Stimulated activated CD8-positive, alpha-beta memory T cell treated with anti-CD3 and anti-CD28 coated beads, Interleukin-7, amount 100 ng/mL, for 48 hours (primary cell): ENCODE data around the gene FBXL13.
"Not testable (repeated sequence)": the region's sequence is repeated elsewhere in the genome, so short reads cannot be mapped to it uniquely, and the experiment has no call there.

Experiments used
- DNase-seq, 2 donors: peaks; one replicate each; pipeline ENCODE4 v3.0.0-alpha.2; 2020; ENCODE audit warnings: low read depth in 1 of 2; ENCODE audit errors: extremely low read depth in 1 of 2

Gene FBXL13

DNA sequence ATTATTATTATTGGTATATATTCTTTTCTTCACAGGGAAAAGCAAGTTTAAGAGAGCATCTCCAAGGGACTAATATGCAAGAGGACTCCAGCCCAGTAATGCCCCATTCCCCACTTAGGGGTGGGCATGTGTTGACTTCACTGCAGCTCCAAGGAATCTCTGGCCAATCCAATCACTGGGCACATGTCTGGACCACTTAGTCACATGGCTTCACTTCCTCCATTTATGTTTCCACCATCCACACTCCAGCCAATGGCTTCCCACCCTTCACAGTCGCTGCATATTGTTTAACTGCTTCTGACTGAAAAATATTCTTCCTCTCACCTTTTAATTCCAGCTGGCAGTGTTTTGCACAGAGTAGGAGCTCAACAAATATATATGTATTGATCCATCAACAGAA, 43.6 kb downstream of the FBXL13 start:
- DNase-seq: no peak

DNA sequence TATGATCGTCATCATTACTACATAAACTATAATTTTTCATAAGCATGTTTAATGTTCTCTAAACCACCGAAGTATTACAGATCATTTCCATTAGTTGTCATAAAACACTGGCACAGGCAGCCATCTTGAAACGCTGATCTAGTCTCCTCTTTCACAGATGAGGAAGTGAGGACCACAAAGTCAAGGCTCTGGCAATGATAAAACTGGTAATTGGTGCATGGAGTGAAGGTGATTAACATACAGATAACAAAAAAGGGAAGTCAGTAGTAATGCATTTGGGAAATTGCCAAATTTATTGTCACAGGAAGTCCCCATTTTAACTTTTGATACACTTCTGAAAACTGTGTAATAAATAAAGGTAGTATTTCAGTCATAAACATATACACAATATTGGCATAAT, 49.3 kb downstream of the FBXL13 start:
- DNase-seq: no peak

DNA sequence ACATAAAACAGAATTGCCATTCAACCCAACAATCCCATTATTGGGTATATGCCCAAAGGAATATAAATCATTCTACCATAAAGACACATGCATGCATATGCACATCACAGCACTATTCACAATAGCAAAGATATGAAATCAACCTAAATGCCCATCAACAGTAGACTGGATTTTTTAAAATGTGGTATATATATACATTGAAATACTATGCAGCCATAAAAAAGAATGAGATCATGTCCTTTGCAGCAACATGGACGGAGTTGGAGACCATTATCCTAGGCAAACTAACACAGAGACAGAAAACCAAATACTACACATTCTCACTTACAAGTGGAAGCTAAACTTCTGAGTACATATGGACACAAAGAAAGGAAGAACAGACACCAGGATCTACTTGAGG, 51.0 kb downstream of the FBXL13 start:
- DNase-seq: not testable (repeated sequence)

DNA sequence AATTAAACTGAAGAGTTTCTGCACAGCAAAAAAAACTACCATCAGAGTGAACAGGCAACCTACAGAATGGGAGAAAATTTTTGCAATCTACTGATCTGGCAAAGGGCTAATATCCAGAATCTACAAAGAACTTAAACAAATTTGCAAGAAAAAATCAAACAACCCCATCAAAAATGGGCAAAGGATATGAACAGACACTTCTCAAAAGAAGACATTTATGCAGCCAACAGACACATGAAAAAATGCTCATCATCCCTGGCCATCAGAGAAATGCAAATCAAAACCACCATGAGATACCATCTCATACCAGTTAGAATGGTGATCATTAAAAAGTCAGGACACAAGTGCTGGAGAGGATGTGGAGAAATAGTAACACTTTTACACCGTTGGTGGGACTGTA, 53.1 kb downstream of the FBXL13 start:
- DNase-seq: not testable (repeated sequence)

DNA sequence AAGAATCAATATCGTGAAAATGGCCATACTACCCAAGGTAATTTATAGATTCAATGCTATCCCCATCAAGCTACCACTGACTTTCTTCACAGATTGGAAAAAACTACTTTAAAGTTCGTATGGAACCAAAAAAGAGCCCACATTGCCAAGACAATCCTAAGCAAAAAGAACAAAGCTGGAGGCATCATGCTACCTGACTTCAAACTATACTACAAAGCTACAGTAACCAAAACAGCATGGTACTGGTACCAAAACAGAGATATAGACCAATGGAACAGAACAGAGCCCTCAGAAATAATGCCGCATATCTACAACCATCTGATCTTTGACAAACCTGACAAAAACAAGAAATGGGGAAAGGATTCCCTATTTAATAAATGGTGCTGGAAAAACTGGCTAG, 53.7 kb downstream of the FBXL13 start:
- not testable (repeated sequence) for DNase-seq

DNA sequence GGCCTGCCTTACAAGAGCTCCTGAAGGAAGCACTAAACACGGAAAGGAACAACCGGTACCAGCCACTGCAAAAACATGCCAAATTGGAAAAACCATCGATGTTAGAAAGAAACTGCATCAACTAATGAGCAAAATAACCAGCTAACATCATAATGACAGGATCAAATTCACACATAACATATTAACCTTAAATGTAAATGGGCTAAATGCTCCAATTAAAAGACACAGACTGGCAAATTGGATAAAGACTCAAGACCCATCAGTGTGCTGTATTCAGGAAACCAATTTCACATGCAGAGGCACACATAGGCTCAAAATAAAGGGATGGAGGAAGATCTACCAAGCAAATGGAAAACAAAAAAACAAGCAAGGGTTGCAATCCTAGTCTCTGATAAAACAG, 56.3 kb downstream of the FBXL13 start:
- not testable (repeated sequence) for DNase-seq

DNA sequence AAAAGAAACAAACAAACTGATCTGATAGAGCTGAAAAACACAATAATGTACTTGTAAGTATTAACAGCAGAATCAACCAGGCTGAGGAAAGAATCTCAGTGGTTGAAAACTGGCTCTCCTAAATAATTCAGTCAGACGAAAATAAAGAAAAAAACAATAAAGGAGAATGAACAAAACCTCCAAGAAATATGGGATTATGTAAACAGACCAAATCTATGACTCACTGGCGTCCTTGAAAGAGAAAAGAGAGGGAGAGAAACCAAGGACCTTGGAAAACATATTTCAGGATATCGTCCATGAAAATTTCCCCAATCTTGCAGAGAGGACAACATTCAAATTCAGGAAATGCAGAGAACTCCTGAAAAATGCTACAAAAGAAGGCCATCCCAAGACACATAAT, 62.9 kb downstream of the FBXL13 start:
- no peak for DNase-seq

DNA sequence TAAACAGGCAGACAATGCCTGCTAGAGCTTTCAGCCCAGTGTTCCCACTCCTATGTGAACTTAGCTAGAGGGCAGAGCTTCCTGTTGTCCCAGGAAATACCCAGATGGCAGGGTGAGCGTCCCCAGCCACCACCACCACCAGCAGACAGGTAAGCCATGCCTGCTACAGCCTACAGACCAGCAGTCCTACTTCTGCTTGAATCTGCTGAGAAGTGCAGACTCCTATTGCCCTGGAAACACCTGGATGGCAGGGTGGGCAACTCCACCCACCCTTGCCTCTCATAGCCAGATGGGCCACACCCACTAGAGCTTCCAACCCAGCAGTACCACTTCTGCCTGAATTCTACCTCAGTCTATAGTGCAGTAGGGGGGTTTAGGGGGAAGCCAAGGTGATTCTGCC, 64.4 kb downstream of the FBXL13 start:
- no peak for DNase-seq

DNA sequence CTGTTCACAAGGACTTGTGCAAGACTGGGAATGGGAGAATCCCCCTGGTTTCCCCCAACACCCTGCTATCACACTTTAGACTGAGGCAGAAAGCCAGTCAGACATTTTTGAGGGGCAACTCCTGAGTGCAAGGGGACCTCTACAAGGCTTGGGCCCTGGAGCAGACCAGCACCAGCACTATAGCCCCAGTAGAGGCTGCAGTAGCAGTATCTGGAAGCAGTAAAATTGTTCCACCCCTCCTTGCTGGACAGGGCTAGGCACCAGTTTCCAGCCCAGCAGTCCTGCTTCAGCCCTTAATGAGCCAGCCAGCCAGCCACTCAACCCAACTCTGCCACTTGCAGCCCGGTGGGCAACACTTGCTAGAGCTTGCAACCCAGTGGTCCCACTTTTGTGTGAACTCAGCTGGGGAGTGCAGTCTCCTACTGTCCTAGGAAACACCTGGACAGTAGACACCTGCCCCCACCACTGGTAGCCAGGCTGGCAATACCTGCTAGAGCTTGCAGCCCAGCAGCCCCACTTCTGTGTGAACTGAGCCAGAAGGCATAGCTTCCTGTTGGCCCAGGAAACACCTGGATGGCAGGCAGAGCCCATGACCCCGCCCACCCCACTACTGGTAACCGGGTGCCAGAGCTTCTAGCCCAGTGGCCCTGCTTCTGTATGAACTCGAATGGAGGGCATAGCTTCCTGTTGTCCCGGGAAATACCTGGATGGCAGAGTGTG, 65.0 kb downstream of the FBXL13 start:
- DNase-seq: no peak

DNA sequence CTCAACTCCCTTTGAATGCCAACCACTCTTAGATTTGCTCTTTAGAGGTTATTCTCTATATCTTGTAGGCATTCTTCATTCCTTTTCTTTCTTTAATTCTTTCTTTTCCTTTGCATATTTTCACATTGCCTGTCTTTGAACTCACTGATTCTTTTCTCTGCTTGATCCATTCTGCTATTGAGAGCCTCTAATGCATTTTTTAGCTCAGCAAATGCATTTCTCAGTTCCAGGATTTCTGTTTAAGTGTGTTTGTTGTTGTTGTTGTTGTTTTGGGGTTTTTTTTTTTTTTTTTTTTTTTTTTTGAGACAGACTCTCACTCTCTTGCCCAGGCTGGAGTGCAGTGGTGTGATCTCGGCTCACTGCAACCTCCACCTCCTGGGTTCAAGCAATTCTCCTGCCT, 71.6 kb downstream of the FBXL13 start:
- no peak for DNase-seq

DNA sequence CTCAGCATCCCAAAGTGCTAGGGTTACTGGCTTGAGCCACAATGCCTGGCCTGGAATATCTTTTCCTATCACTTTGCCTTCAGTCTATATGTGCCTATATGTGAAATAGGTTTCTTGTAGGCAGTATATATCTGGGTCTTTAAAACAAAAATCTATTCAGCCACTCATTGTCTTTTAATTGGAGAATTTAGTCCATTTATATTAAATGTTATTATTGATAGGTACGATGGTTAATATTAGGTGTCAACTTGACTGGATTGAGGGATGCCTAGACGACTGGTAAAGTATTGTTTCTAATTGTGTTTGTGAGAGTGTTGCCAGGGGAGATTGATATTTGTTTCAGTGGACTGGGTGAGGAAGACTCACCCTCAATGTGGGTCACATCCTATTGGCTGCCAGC, 73.4 kb downstream of the FBXL13 start:
- no peak for DNase-seq

DNA sequence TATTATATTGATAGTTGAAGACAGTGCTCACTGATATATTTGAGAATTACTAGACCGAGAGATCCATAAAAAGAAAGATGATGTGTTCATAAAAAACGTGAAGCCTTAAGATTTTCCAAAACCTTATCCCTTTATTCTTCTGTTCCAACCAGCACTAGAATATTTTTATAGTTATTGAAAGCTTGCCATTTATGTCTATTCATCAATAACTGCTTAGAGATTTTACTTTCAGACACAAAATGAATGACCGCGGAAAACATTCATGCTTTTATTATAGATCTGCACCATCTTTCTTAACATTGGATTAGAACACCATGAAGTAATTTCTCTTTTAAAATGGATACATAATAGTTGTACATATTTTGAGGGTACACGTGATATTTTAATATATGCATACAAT, 77.6 kb downstream of the FBXL13 start:
- DNase-seq: no peak

DNA sequence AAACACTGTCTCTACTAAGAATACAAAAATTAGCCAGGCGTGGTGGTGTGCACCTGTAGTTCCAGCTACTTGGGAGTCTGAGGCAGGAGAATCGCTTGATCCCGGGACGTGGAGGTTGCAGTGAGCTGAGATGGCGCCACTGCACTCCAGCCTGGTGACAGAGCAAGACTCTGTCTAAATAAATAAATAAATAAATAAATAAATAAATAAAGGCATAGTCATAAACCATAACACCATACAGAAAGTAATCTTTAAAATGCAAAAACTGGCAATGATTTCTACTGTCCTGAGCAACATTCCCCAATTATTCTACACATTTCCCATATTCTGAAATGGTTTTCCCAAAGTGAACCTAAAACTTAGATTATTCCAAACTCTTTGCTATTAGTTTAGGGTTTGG, 79.0 kb downstream of the FBXL13 start:
- not testable (repeated sequence) for DNase-seq

DNA sequence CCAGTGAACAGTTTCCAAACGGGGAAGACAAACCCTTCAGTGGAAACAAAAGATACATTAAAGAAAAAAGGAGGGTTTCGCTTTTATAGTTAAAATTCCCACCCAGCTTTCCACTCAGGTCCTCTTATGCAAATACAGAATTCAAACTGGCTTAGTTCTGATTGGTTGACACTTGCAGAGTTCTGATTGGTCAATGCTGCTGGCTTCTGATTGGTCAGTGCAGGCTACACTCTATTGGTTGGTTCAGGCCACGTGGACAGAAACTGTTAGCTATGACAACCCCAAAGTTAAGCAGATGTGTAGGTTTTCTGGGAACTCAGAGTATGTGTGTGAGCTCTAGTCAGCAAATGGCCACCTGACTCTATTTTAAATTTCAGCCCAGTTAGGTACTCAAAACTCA, 80.0 kb downstream of the FBXL13 start:
- no peak for DNase-seq

DNA sequence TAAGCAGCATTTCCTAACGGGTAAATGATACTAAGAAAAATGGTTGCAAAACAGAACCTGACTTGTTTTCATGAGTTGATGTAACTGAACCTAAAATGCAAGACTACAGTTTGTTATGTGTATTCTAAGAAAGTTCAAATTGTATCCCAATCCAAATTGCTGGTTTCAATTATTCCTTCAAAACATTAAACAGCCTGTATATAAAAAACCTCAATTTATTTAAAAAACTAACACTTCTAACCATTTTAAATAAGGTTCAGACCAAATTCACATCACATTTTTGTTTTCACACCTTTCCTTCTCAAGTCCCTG, 80.9 kb downstream of the FBXL13 start:
- DNase-seq: no peak

DNA sequence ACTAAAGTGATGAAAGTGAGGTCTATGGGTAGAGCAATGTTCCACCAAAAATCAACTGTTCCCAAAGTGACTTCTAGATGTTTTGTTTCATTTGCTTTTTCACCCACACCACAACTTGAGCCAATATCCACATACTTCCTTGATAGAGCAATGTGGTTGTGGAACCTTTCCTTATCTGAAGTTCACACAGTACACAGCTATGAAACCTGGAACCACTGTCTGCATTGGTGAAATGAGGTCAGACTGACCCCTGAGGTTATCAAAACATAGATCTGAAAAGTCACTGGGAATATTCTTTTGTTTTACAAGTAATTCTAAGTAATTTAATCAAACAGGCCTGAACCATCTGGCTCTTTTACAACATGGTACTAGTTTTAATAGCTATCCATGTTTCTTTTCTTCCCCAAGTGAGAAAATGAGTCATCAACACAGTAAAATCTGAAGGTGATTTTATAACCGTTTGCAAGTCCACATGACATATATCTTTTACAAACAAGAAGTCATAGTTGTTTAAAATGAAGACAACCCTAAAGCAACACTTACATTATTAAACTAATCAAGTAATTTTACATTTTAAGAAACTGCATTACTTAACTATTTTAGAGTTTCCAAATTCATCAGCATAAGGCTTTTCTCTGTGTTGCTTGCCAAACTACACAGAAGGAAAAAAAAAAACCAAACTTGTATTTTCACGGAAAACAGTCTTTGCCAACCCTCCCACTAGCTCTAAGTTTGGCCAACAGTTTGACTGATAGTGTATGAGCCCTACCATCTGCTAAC, 81.5 kb downstream of the FBXL13 start:
- no peak for DNase-seq

DNA sequence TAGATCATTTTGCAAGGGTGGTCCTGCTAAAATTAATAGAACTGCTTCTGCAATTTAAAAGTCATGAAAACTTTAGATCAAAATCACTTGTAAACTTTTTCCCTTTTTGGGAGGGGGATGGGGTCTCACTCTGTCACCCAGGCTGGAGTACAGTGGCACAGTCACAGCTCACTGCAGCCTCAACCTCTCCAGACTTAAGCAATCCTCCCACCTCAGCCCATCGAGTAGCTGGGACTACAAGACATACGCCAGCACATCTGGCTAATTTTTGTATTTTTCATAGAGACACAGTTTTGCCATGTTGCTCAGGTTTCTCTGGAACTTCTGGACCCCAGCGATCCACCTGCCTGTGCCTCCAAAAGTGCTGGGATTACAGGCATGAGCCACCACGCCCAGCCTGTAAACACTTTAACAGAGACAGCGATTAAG, 82.1 kb downstream of the FBXL13 start:
- no peak for DNase-seq

DNA sequence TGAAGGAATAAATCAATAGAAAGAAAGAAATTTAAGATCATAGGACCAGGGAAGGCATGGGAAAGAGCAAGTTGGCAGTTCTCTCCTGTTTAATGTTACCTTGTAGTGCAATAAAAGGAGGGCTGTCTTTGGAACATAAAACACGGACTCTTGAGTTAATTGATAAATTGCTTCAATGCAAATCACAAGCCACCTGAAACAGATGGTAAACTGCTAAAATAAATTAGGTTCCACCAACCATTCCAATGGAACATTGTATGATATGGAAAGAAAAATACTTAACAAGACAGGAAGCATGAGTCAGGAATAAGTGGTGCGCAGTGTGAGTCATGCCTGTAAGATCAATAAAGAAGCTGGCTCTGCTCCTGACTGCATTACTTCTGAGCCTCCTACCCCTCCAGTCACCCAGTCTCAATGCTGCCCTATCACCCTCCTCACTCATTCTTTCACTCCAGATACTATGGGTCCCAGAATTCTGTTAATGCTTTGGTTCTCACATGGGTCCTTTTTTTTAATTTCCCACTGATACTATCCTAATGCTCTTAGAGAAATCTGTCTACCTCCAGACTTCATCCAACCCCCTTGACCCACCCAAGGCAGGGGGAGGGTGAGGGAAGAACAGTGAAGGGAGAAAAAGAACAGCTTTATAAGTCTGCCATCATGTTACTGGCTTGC, 82.9 kb downstream of the FBXL13 start:
- no peak for DNase-seq

DNA sequence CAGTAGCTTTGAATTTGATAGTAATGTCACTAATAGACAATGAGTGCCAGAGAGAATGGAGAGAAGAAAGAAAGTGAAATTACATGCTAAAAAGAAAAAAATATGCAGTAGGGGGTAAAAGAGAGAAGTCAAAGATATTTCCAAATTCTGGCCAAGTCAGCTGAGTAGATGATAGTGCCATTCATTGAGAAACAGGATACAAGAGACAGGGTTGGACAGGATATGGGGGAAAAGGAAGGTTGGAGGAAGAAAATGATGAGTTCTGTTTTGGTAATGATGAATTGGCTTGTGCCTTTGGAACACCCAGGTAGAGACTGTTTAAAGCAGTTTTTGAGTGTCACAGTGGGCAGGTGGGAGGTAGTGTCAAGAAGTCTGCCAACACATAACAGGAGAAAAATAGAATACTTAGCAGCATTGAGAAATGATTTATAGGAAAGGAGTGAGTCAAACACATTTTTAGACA, 83.5 kb downstream of the FBXL13 start:
- no peak for DNase-seq

DNA sequence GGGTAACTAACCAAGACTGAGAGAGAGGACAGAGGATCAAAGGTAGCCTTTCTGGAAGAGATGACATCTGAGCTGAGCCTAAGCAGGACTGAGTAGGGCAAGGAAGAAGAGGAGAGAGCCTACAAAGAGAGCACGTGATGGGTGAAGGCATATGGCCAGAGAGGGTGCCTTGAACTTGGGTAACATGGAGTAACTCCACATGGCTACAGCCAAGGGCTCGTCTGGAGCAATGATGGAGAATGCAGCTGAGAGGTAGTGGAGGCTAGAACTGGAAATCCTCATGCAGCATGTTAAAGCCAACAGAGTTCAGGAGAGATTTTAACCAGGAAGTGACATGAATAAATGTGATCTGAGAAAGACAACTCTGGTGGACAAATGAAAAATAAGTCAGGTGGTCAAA, 84.0 kb downstream of the FBXL13 start:
- DNase-seq: no peak

DNA sequence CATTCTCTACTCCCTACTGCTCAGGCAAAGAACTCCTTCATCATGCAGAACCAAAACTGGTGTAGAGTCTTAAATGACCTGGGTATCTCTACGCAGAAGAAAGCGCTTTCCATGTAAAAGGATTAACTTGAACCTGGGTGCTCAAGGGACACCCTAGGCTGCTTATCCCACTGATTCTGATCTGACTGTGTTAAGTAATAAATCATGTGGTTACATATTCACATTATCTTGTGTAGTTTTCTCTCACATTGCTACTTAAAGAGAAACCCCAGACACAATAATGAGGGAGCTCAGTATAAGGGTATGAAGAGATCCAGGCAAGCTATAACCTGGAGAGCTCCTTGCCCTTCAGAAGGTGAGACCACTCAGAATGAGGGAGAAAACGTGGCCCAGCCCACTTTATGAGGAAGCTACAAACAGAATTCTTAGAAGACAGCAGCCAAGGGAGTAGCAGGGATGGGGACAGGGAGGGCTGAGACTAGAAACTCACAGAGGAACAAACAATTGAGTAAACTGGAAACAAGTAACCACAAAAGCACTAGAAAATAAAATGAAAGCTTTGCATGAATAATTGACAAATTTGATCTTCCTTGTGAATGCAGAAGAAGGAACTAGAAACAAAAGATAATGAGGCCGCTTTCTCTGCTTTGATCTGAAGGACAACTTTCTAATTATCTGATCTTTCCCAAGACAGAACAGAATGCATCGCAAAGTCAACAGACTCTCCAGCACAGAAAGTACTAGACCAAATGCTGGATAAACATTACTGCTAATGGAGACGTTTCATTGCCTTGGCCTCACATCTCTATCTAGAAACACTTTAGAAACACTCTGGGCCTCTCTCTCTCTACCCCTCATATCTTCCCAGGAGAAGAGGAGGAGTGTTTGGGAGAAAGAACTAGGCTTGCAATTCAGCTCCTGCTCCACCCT, 85.7 kb downstream of the FBXL13 start:
- DNase-seq: no peak
